Measurements from ENCODE around the gene EHMT1. TPM values are rescaled to one million over a fixed set of nuclear protein-coding genes. Genes with fewer than 3 reads are reported as not detected.

The EHMT1 gene
- total and polyA plus RNA-seq, 2 experiments from 2014 or later, result 162 to 177 TPM

- no peak for TF ChIP-seq ZNF462 (CRISPR knock-in tag; IDR thresholded peaks at IDR 0.05)
Measured at GRCh38 chr9:137674307-137674975, 55.6 kb downstream of the EHMT1 start (continued).

- H3K9me3 Mint-ChIP-seq, result no peaks in the 10 kb centered on the region; the same call in 2 of the 3 replicates
- peaks cover 24% of the 10 kb centered on the region for H3K36me3 Mint-ChIP-seq (ENCODE audit: low read depth)
- TF ChIP-seq CREB1 (CRISPR knock-in tag; IDR thresholded peaks at IDR 0.05; ENCODE audit: low read depth) (no peak), EZH2 (IDR thresholded peaks at IDR 0.05; ENCODE audit: low read depth, unreplicated experiment) (no peak), ZNF462 (CRISPR knock-in tag; IDR thresholded peaks at IDR 0.05) (no peak), REST (IDR thresholded peaks at IDR 0.05; ENCODE audit: unreplicated experiment) (no peak)
Measured at GRCh38 chr9:137674976-137675320, 56.1 kb downstream of the EHMT1 start.

More at GRCh38 chr9:137674976-137675320, 56.1 kb downstream of the EHMT1 start:
- no peak overlapping the region for H3K4me3 ChIP-seq
- H3K9me2 ChIP-seq (ENCODE audit: insufficient read depth), result no peaks in the 10 kb centered on the region
- H3K36me3 ChIP-seq (ENCODE audit: insufficient read depth), result no peaks in the 10 kb centered on the region
- Mint-ChIP-seq H3K27me3 (ENCODE audit: insufficient read depth, low read depth, poor library complexity) (peaks cover 12% of the 10 kb centered on the region), H3K4me3 (0 out of 3 replicates have a peak overlapping the region, but pooled peaks have one; percentile 20), H3K4me1 (peaks cover 75% of the 10 kb centered on the region), H3K27ac (no peak overlapping the region; the same call in 1 of the 2 replicates)
- no peak overlapping the region for H2AFZ ChIP-seq
- H3K27ac ChIP-seq (ENCODE audit: low read depth), result peak overlapping the region; percentile 91
- peaks cover 60% of the 10 kb centered on the region for H3K4me1 ChIP-seq (ENCODE audit: insufficient read depth)
- H4K20me1 ChIP-seq (replicated peaks; ENCODE audit: insufficient read depth), result no peaks in the 10 kb centered on the region
- no peaks in the 10 kb centered on the region for H3K27me3 ChIP-seq (ENCODE audit: insufficient read depth)
- ATAC-seq (no peak), DNase-seq (ENCODE audit: low spot score) (no peak)
- H3F3A ChIP-seq (replicated peaks; ENCODE audit: low read depth), result peaks cover 11% of the 10 kb centered on the region; the same call in 1 of the 2 replicates
- H3K4me2 ChIP-seq, result peak overlapping the region; percentile 64; the same call in 1 of the 2 replicates
- peaks cover 86% of the 10 kb centered on the region for H3K79me2 ChIP-seq (replicated peaks; ENCODE audit: insufficient read depth)
